PFSK-1 (cell line): ENCODE results near the gene CDC42BPB.

Source experiments
- FOXP2 ChIP-seq: optimal IDR thresholded peaks from 2 replicates; pipeline ENCODE3; 2011; ENCODE audit warnings: borderline replicate concordance, control low read depth, inconsistent platforms; ENCODE audit not compliant: insufficient read depth; ENCODE audit errors: extremely low read length, extremely low read depth
- POLR2AphosphoS5 ChIP-seq: IDR thresholded peaks from 2 replicates; pipeline ENCODE4 v1.6.1; 2012; ENCODE audit warnings: low read depth, mild to moderate bottlenecking, control low read depth, low read length, moderate library complexity
- REST ChIP-seq, 2 experiments: IDR thresholded peaks; 2 replicates each; pipeline versions ENCODE4 v1.6.1 to v1.8.0; 2011 to 2012; ENCODE audit warnings: low read depth in 2 of 2, low read length in 2 of 2, control low read depth in 1 of 2, inconsistent platforms in 1 of 2, mild to moderate bottlenecking in 1 of 2, moderate library complexity in 1 of 2; ENCODE audit not compliant: insufficient read depth in 1 of 2
- SIN3A ChIP-seq: IDR thresholded peaks from 2 replicates; pipeline ENCODE4 v1.6.1; 2012; ENCODE audit warnings: mild to moderate bottlenecking, low read length, moderate library complexity, borderline replicate concordance; ENCODE audit not compliant: insufficient read depth
- TAF1 ChIP-seq: IDR thresholded peaks from 2 replicates; pipeline ENCODE4 v1.6.1; 2012; ENCODE audit warnings: low read length, control low read depth, borderline replicate concordance; ENCODE audit not compliant: insufficient read depth

The CDC42BPB gene

GRCh38 chr14:103072595-103073366 is 15.4 kb upstream of the CDC42BPB start:
- no peak for TF ChIP-seq POLR2AphosphoS5
- TF ChIP-seq SIN3A = no peak
- TF ChIP-seq TAF1 = no peak
- no peak for TF ChIP-seq FOXP2
- no peak for TF ChIP-seq REST (IDR thresholded peaks at IDR 0.05; ENCODE audit: insufficient read depth in 1 of 2, low read depth in 2 of 2, low read length in 2 of 2)

- TF ChIP-seq SIN3A = no peak
- TF ChIP-seq POLR2AphosphoS5 = no peak
- no peak for TF ChIP-seq FOXP2
- TF ChIP-seq REST (IDR thresholded peaks at IDR 0.05; ENCODE audit: insufficient read depth in 1 of 2, low read depth in 2 of 2, low read length in 2 of 2) = no peak
- no peak for TF ChIP-seq TAF1
These were observed 14.3 kb upstream of the CDC42BPB start for GRCh38 chr14:103071544-103072251.

- TF ChIP-seq TAF1 (no peak), REST (IDR thresholded peaks at IDR 0.05; ENCODE audit: insufficient read depth in 1 of 2, low read depth in 2 of 2, low read length in 2 of 2) (no peak), POLR2AphosphoS5 (no peak), SIN3A (no peak), FOXP2 (no peak)
These were observed 13.7 kb upstream of the CDC42BPB start for GRCh38 chr14:103070971-103071542.

- TF ChIP-seq REST (IDR thresholded peaks at IDR 0.05; ENCODE audit: insufficient read depth in 1 of 2, low read depth in 2 of 2, low read length in 2 of 2) = no peak
- no peak for TF ChIP-seq TAF1
- no peak for TF ChIP-seq POLR2AphosphoS5
- no peak for TF ChIP-seq SIN3A
These were observed 13.0 kb upstream of the CDC42BPB start for GRCh38 chr14:103070263-103070885.
